KOPT-K1 (cell line): ENCODE results near the gene ZNF681.
"Not testable (repeated sequence)": the region's sequence is repeated elsewhere in the genome, so short reads cannot be mapped to it uniquely, and the experiment has no call there.

Source experiments
- H3K27ac ChIP-seq: fragments of 200-600 bp; sonication (generic); 2 replicates; pipeline ENCODE4 v1.5.1; 2016; ENCODE audit warnings: antibody characterized with exemption, mild to moderate bottlenecking, low read depth, low read length; ENCODE audit not compliant: poor library complexity, severe bottlenecking
- H3K36me3 ChIP-seq: fragments of 200-600 bp; sonication (generic); 2 replicates; pipeline ENCODE4 v1.5.1; 2017; ENCODE audit warnings: antibody characterized with exemption, mild to moderate bottlenecking, low read length, moderate library complexity; ENCODE audit not compliant: insufficient read depth
- H3K9me3 ChIP-seq: fragments of 200-600 bp; sonication (generic); 2 replicates; pipeline ENCODE4 v1.5.1; 2017; ENCODE audit warnings: antibody characterized with exemption, low read length, mild to moderate bottlenecking; ENCODE audit not compliant: insufficient read depth, poor library complexity, severe bottlenecking

The ZNF681 gene

DNA sequence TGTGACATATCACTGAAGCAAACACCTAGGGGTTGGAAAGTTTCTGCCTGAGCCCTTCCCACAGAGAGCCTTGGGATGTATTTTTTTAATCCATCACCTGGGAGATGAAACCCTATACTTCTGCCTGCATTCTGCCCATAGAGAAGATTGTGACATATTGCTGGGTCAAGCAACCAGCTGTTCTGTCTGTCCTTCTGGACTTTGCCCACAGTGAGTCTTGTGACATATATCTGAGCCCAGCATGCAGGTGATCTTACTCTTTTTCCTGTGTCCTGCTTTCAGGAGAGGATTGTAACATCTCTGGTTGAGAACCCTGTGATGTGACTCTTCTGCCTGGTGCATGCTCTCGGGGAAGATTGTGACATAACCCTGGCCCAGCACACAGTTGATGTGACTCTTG lies 24.9 kb upstream of the ZNF681 start:
- peaks cover 98% of the 10 kb centered on the region for H3K36me3 ChIP-seq
- peaks cover 12% of the 10 kb centered on the region for H3K9me3 ChIP-seq

DNA sequence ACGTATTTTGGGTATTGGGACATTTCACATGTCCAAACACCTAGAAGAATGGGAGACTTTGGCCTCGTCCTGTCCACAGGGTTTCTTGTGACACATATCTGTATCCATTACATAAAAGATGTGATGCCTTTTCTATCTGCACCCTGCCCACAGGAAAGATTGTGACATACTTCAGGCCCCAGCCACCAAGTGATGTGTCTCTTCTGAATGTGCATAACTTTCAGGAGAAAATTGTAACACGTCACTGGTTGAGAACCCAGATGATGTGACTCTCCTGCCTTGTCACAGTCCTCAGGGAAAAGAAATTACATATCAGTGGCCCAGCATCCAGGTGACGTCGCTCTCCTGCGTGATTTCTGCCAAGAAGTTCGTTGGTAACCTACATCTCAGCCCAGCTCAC lies 21.0 kb upstream of the ZNF681 start:
- Histone ChIP-seq H3K27ac (no peak overlapping the region), H3K36me3 (peaks cover 99% of the 10 kb centered on the region), H3K9me3 (peaks cover 36% of the 10 kb centered on the region)

More for the DNA sequence above, 24.9 kb upstream of the ZNF681 start:
- H3K27ac ChIP-seq = no peak overlapping the region

DNA sequence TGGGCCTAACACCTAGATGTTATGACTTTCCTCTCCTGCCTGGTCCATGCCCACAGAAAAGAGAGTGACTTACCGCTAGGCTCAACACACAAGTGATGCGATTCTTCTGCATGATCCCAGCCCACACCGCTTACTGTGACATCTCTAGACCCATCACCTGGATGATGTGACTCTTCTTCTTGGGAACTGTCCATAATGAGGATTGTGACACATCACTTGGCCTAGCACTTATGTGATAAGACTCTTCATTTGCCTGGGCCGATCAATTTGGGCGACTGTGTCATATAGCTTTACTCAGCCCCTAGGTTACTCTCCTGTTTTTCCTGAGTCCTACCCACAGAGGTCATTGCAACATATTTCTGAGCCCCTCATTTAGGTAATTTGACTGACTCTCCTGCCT lies 19.9 kb upstream of the ZNF681 start:
- Histone ChIP-seq H3K36me3 (peaks cover 99% of the 10 kb centered on the region), H3K9me3 (peaks cover 36% of the 10 kb centered on the region), H3K27ac (no peak overlapping the region)

DNA sequence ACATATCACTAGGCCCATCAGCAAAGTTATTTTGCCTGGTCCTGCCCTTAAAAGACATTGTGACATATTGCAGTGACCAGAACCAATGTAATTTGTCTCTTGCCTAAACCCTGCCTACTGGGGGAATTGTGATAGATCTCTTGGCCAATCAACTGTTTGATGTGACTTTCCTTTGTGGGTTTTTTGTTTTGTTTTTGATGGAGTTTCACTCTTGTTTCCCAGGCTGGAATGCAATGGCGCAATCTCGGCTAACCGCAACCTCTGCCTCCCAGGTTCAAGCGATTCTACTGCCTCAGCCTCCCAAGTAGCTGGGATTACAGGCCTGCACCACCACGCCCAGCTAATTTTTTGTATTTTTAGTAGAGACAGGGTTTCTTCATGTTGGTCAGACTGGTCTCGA lies 19.3 kb upstream of the ZNF681 start:
- Histone ChIP-seq H3K36me3 (peaks cover 97% of the 10 kb centered on the region), H3K9me3 (peaks cover 36% of the 10 kb centered on the region)
- not testable (repeated sequence) for H3K27ac ChIP-seq

DNA sequence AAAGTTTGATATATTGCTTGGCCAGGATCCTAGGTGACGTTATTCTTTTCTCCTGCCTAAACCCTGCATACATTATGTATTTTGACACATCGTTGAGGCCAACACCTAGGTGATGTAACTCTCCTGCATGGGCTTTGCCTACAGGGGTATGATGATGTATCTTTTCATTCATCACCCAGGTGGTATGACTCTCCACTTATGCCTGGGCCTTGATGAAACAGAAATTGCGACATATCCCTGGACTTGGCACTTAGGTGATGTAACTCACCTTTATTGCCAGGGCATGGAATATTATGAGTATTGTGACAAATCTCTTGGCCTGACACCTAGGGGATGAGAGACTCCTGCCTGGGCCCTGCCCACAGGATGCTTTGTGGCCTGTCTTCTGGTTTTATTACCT lies 18.5 kb upstream of the ZNF681 start:
- no peak overlapping the region for H3K27ac ChIP-seq
- peaks cover 36% of the 10 kb centered on the region for H3K9me3 ChIP-seq
- peaks cover 91% of the 10 kb centered on the region for H3K36me3 ChIP-seq

DNA sequence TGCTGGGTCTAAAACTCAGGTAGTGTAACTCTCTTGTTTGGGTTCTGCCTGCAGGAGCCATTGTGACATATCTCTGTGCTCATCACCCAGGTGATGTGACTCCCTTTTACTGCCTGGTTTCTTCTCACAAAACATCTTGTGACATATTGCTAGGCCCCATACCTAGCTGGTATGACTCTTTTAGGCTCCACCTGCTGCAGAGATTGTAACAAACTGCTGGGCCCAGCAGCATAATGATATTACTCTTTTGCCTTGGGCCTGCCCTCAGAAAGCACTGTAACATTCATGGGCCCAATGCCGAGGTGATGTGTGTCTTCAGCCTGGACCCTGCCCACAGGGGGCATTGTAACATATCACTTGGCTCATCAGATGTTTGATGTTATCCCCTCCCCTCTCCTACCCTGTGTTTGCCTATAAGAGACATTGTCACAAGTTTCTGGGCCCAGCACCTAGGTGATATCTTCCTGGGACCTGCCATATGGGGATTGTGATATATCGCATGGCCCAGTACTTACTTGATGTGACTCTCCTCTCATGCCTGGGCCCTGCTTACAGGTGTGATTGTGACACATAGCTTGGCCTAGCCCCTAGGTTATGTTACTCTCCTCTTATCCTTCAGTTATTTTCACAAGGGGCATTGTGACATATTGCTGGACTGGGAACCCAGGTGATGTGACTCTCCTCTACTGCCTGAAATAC lies 18.0 kb upstream of the ZNF681 start:
- peaks cover 36% of the 10 kb centered on the region for H3K9me3 ChIP-seq
- H3K27ac ChIP-seq = no peak overlapping the region
- H3K36me3 ChIP-seq = peaks cover 91% of the 10 kb centered on the region

DNA sequence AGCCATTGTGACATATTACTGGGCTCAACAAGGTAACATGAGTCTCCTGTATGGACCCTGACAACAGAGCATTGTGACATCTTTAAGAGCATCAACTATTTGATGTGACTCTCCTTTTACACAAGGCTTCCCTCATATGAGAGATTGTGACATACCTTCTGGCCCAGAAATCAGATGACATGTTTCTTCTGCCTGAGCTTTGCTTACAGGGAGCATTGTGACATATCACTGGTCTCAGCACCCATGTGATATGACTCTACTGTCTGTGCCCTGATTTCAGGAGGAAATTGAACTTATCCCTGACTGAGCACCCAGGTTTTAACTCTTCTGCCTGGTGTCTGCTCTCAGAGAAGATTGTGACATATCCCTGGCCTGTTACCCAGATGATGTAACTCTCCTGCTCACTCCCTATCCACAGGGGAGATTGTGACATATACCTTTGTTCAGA lies 15.9 kb upstream of the ZNF681 start:
- peaks cover 91% of the 10 kb centered on the region for H3K36me3 ChIP-seq
- peaks cover 30% of the 10 kb centered on the region for H3K9me3 ChIP-seq

DNA sequence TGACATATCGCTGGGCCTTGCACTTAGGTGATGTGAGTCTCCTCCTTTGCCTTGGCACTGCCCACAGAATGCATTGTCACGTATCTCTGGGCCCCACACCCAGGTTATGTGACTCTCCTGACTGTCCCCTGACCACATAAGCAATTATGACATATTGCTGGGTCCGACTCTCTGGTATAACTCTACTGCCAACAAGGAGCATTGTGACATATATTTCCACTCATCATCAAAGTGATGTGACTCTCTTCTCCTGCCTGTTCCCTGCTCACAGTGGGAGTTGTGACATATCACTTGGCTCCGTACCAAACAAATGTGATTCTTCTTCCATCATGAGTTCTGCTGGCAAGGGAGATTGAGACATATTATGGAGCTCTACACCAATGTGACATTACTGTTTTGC lies 15.4 kb upstream of the ZNF681 start:
- no peak overlapping the region for H3K27ac ChIP-seq
- H3K9me3 ChIP-seq = peaks cover 26% of the 10 kb centered on the region
- H3K36me3 ChIP-seq = peaks cover 91% of the 10 kb centered on the region

More for the DNA sequence above, 15.9 kb upstream of the ZNF681 start:
- H3K27ac ChIP-seq = no peak overlapping the region

DNA sequence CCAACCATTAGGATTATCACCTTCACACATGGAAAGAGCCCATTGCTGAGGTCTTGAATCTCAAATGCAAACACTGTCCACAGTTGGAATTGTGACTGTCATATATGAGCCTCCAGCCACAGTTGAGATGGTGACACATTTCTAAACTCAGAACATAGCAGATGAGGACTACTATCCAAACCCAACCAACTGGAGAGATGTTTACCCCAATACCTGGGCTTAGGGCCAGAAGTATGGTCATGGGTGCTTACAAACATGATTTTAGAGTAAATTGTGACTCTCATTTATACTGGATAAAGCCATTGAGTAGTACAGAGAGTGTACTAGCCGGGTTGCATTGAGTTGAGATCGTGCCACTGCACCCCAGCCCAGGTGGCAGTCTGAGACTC lies 14.0 kb upstream of the ZNF681 start:
- peaks cover 84% of the 10 kb centered on the region for H3K36me3 ChIP-seq
- peaks cover 15% of the 10 kb centered on the region for H3K9me3 ChIP-seq

DNA sequence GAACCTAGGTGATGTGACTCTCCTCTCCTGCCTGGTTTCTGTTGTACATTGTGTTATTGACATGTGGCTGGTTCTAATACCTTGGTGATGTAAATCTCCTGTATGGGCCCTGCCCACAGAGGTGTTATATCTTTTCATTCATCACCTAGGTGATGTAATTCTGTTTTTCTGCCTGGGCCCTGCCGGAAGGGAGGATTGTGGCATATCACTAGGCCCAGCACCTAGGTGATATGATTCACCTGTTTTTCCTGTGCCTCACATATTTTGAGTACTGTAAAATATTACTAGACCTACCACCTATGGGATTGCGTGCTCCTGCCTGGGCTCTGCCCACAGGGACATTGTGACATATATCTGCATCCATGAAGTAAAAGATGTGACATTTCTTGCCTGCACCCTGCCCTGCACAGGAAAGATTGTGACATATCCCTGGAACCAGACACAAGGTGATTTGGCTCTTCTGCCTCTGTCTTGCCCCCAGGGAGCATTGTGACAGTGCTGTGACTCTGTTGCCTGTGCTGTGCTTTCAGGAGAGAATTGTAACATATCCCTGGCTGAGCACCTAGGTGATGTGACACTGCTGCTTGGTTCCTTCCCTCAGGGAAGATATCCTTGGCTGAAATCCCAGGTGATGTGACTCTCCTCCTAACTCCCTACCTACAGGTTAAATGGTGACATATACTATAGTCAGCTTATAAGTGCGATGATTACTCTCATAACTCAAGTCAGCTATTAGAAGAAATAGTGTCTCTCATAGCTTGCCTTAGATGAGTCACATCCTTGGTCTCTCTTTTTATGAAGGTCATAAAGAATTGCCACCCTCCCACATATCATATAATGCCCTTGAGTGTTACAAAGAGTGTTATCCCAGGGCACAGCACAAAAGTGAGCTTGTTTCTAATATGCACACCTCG lies 13.3 kb upstream of the ZNF681 start:
- Histone ChIP-seq H3K9me3 (peaks cover 14% of the 10 kb centered on the region), H3K36me3 (peaks cover 83% of the 10 kb centered on the region), H3K27ac (no peak overlapping the region)

More for the DNA sequence above, 14.0 kb upstream of the ZNF681 start:
- no peak overlapping the region for H3K27ac ChIP-seq

DNA sequence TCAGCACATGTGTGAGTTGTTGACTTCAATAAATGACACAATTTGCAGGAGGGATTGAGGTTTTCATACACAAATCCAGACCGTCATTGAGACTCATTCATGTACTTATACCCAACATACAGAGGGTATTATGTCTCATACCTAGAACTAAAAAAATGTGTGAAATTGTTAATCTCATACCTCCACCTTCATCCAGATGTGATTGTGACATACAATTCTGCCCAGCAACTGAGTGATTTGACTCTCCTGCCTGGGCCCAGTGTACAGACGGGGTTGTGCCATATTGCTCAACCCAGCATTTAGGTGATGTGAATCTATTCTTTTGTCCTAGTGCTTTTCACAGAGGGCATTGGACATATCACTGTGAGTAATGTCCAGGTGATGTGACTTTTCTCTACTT lies 12.6 kb upstream of the ZNF681 start:
- Histone ChIP-seq H3K9me3 (peaks cover 12% of the 10 kb centered on the region), H3K27ac (no peak overlapping the region), H3K36me3 (peaks cover 83% of the 10 kb centered on the region)

DNA sequence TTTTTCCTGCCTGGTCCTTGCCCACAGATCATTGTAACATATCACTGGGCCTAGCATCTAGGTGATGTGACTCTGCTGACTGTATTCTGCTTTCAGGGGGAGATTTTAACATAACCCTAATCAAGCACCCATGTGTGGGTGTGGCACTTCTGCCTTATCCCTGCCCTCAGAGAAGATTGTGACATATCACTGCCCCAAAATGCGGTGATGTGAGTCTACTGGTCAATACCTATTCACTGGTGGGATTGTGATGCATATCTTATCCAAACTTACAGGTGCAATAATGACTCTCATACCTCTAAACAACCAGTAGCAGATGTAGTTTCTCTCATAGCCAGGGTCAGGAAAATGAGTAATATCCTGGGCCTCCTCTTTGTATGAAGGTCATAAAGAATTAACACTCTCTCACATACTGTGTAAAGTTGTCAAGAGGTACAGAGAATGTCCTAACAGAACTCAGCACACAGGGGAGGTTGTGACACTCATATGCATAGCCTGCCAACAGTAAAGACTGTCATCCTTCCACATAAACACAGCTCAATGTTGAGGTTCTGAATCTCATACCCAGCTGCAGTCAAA lies 12.1 kb upstream of the ZNF681 start:
- H3K36me3 ChIP-seq = peaks cover 80% of the 10 kb centered on the region
- H3K27ac ChIP-seq = no peak overlapping the region
- peaks cover 9% of the 10 kb centered on the region for H3K9me3 ChIP-seq

DNA sequence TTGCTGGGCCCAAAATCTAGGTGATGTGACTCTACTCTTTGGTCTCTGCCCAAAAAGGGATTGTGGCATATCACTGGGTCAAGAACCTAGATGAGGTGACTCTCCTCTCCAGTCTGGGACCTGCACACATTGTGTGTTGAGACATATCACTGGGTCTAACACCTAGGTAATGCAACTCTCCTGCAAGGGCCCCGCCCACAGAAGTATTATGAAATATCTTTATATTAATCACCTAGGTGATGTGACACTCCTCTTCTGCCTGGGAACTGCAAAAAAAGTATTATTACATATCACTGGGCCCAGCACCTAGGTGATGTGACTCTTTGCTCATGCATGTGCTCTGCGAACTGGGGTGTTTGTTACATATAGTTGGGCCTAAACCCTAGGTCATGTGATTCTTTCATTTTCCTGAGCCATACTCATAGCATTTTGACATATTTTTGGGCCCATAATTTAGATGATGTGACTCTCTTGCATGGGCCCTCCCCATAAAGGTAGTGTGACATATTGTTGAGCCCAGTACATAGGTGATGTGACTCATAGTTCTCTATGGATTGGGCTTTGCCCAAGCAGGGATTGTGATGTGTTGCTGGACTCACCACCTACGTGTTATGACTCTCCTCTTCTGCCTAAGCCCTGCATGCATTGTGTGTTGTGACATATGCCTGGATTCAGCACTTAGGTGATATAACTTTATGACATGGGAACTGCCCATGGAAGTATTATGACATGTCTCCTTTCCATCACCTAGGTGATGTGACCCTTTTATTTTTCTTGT lies 11.2 kb upstream of the ZNF681 start:
- H3K9me3 ChIP-seq = peaks cover 9% of the 10 kb centered on the region
- H3K36me3 ChIP-seq = peaks cover 80% of the 10 kb centered on the region
- no peak overlapping the region for H3K27ac ChIP-seq

DNA sequence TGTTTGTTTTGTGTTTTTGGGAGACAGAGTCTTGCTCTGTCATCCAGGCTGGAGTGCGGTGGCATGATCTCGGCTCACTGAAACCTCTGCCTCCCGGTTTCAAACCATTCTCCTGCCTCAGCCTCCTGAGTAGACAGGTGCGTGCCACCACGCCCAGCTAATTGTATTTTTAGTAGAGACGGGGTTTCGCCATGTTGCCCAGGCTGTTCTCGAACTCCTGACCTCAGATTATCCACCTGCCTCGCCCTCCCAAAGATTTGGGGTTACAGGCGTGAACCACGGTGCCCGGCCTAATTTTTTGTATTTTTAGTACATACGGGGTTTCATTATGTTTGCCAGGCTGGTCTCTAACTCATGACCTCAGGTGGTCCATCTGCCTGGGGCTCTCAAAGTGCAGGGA lies 8.3 kb upstream of the ZNF681 start:
- H3K27ac ChIP-seq = no peak overlapping the region
- H3K36me3 ChIP-seq = peaks cover 61% of the 10 kb centered on the region
- H3K9me3 ChIP-seq = peaks cover 9% of the 10 kb centered on the region

DNA sequence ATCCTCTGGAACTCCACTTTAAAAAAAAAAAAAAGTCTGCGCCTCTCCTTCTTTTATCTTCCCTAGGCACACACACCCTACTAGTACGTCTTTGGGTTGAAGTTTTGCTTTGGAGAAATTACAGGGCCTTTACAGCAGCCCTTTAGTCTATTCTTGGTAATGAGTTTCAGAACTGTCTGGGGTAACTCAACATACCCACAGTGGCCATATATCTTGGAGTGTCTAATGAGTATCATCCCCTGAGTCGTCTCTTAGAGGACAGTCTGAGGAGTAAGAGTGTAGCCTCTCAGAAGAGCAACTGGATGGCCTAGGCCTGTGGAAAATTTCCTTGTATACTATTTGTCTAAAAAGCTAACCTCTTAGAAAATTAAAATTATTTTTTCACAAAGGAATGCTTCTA lies 6.1 kb upstream of the ZNF681 start:
- peaks cover 40% of the 10 kb centered on the region for H3K36me3 ChIP-seq
- H3K27ac ChIP-seq = no peak overlapping the region
- peaks cover 9% of the 10 kb centered on the region for H3K9me3 ChIP-seq
